ENCODE data around the gene HABP2.

Gene HABP2

DNA sequence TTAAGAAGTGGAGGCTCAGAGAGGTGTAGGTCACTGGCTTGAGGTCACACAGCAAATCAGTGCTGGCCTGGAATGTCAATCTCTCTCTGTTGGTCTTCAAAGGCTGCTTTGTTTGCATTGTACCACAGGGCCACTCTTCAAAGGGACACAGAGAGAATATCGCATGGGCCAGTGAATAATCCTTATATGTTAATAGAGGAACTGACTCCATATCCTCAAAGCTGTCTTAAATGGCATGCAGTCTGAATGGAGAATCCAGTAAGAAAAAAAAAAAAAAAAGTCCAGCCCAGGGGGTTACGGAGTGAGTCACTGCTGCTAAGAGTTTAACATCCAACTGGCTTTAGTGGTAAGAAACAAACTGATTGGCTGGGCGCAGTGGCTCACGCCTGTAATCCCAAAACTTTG is 56.9 kb downstream of the HABP2 start:
- no peak for DNase-seq

GRCh38 chr10:113610631-113611601 is 58.1 kb downstream of the HABP2 start:
- no peak for DNase-seq

DNA sequence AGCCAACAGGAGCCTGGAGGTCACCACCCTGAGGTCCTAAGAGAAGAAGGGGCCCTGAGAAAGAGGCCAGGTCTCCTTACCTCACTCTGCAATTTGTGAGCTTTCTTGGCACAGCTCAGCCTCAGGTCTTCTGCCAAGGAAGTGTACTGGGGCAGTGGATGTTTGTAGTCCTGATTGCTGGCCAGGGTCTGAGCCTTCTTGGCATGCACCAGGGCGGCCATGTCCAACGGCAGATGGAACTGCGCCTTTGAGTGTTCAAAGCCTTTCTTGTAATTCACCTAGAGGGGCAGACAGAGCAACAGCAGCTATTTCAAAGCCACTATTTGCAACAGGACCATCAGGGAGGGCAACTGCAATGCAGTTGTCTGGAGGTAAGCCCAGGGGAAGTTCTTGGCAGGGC is 59.3 kb downstream of the HABP2 start:
- DNase-seq: no peak

- no peak for DNase-seq
Observed at GRCh38 chr10:113613427-113613826, 60.6 kb downstream of the HABP2 start.

DNA sequence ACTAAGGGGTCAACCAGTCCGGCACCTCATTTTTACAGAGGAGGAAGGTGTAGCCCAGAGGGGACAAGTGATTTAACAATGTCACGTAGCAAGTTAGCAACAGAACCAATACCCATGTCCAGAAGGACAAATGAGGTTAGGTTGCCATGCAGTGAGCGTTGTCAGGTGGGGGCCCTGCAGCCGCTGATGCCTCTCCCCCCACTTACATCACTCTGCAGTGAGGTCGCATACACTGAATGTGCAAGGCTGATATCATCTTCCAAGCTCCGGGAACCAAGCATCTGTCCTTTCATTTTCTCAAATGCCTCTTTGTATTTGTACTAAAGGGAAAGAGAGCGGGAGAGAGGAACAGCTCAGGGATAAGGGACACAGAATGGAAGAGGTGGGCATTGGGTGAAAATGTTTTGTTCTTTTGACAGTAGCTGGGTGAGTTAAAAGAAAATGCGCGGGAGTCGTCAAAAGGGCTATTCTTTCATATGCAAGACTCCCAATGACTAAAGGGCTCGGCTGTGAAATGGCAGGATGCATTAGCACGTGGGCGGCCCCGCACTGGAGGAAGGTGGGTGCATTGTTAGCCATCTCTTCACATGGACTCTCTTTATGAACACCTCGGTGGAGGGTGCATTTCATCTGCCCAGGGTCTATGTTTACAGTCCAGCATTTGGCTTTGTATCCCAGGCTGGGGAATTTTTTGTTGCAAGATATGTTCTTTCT is 61.3 kb downstream of the HABP2 start:
- no peak for DNase-seq

GRCh38 chr10:113616244-113617074 is 63.6 kb downstream of the HABP2 start:
- DNase-seq: no peak

DNA sequence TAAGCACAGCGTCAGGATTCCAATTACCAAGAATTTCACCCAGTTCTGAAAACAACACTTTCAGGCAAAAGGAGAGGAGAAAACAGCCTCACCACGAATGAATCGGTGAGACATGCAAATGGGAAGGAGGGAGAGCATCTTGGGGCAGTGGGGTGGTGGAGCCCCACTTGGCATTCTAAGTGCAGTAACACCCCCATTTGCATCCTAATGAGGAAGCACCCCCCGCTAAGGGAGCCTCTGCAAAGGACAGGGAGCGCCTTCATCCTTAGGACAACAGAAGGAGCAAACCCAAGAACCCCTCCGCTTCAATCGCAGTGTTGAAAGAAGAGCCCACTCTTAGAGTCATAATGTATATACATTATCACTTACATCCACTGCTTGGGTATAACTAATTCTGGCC is 64.2 kb downstream of the HABP2 start:
- no peak for DNase-seq

DNA sequence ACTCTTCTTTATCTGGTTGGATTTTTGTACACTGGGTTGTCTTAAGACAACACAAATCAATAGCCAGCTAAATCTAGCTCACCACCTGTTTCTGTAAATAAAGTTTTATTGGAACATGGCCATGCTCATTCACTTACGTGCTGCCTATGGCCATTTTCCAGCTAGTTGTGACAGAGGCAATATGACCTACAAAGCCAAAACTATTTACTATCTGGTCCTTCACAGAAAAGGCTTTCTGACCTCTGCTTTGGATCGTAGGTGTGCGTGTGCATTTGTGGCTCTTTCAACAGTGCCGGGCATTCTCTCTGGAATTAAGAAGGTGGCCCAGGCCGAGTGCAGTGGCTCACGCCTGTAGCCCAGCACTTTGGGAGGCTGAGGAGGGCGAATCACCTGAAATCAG is 65.5 kb downstream of the HABP2 start:
- DNase-seq: no peak

DNA sequence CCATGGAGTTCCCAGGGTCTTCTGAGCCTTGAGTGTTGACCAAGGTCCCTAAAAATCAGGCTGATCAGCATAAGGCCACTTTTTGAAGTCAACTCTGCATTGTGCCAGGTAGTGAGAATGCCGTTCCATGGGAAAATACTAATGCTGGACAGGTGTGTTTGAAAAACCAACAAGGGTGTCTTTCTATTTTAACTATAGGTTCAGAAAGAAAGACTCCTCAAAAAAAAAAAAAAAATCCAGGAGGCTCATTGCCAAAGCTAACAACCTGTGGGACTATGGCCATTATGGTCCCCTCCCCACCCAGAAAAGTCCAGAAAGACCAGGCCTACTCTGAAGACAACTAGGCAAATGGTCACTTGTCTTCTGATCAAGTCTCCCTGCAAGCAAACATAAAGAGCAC is 66.5 kb downstream of the HABP2 start:
- DNase-seq: no peak

- peak; percentile 1 for DNase-seq
Observed at GRCh38 chr10:113620511-113620910, 67.7 kb downstream of the HABP2 start.

- no peak for DNase-seq
Observed at GRCh38 chr10:113620936-113621335, 68.1 kb downstream of the HABP2 start.

GRCh38 chr10:113621799-113622198 is 68.9 kb downstream of the HABP2 start:
- no peak for DNase-seq

DNA sequence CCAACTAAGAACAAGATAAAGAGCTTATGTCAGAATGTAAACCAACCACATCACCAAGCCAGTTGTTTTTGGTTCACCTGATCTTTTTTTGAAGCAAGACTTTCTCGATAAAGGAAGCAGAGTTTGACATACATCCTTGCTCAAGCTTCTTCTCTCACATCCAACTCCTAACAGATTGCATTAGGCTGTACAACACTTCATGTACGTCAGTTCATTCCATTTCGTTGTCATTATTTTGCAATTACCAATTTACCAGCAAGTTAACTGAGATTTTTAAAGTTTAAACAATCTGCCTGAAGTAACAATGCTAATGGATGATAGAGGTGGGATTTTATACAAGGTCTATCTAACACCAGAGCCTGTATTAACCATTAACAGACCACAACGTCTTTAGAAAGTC is 70.0 kb downstream of the HABP2 start:
- no peak for DNase-seq

DNA sequence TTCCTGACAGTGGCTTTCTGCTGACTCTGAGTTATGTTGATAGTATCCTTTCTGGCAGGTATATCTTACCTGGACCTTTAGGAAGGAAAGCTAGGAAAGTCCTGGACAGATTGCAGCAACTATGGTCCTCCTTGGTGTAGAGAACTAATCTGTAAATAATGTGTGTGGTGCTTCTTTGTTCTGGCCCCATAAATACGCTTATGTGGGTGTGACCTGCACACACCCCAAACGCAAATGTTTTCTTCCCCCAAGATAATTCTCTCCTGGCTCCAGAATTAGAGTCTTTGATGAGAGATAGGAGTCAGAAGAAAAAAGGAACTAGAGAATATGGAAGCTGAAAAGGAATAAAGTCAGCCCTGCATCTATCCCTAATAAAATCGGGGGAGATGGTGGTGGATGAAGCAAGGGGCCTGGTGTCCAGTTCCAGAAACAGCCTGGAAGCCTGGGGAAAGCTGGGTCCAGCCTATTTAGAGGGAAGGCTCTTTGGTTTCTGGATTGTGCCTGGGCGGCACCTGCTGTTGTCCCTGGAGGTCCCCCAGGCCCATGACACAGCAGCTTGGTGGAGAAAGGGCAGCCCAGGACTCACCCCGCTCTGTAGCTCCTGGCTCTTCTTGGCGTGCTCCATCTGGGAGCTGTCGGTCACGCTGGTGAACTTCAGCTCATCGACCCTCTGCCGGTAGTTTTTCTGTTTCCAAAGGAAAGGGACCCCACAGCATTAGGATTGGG is 72.8 kb downstream of the HABP2 start:
- DNase-seq: no peak

DNA sequence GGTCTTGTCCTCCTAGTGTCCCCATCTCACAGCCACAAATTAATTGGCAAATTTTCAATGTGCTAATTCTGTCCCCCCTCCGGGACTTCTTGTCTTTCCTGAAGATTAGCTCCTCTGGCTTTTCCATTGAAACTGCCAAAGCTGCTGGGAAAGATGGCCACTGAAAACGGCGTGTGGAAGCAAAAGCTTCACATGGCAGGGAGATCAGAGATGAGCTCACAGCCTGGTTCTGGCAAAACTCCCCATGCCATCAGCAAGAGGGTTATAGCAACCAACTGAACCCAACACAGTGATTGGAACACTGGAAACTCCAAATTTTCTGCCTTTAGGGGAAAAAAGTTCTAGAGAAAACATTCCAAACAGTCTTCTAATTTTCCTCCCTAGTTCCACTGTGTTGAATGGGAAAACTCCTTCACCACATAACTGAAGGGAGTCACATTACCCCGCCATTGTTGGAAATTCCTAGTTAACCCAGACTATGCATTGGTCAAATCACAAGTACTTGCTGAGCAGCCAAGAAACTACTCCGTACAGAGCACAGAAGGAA is 74.0 kb downstream of the HABP2 start:
- DNase-seq: no peak

DNA sequence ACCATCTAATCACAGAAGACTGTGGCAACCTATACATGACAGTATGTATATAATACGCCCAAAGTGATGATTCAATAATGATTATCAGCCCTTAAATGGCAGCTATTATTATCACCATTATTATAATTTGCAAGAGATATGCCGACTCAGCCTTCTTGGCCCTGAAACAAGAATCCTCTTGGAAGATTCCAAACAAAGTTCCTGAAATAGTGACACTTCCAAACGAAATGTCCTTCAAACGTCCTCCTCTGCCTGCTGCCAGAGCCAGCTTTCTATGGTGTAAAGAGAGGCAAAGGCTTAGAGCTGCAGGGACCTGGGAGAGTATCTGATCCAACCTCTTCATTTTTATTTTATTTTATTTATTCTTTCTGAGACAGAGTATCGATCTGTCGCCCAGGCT is 75.0 kb downstream of the HABP2 start:
- no peak for DNase-seq

GRCh38 chr10:113628607-113629153 is 75.8 kb downstream of the HABP2 start:
- no peak for DNase-seq

GRCh38 chr10:113630929-113631533 is 78.2 kb downstream of the HABP2 start:
- DNase-seq: no peak

DNA sequence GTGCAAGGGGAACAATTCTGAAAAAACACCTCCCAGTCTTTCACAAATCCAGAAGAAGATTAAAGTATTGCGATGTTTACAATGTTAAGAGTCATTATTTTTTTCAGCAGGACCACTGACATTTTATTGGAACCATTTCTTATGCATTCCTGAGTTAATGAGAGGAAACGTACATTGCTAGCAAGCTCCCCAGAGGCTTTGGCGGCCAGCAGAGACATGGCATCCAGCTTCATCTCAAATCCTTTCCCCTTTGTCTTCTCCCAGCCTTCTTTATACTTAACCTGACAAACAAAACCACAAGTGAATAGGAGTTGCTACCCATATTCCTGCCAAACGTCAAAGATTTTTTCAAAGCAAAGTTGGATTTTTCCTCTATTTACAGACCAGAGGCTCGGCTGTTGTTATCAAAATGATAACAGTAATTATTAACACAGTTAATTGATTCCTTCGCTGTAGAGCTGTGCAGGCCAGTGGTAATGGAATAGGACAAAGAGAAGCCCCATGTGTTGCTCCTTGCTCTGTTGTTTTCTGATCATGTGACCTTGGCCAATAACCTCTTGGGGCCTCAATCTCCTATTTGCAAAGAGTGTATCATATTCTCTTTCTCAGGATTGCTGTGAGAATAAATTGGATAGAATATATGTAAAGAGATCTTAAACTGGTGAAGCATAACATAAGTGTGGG is 79.0 kb downstream of the HABP2 start:
- no peak for DNase-seq

All from NCI-H1417 treated with DMSO at 0.1 percent for 48 hours (cell line).